Endothelial cell of umbilical vein (primary cell): ENCODE data around the gene DYNC1LI2. TPM values are rescaled to one million over a fixed set of nuclear protein-coding genes. Genes with fewer than 3 reads are reported as not detected.
A peak's percentile ranks its signal among the peaks of the same experiment; 100 is the strongest.

Experiments used
- BruUV-seq: library from RNA; stranded (reverse); fragments of 400-500 nt; replicated peaks from 2 replicates; lab custom pipeline; 2021; lab: Mats Ljungman, UMichigan
- CTCF ChIA-PET: fragments of 300-600, 350-600 bp; sonication (Branson Sonifier 250); formaldehyde crosslinking; loops from one replicate; lab custom pipeline; 2021; ENCODE audit warnings: antibody characterized with exemption, inconsistent platforms; lab: Charles Lee
- POLR2A ChIA-PET: fragments of 300-600, 350-600 bp; sonication (Branson Sonifier 250); formaldehyde crosslinking; loops from one replicate; lab custom pipeline; 2021; ENCODE audit warnings: antibody characterized with exemption, inconsistent platforms; lab: Charles Lee
- DNase-seq: peaks from one replicate; pipeline ENCODE4 v3.0.0-alpha.2; 2011; ENCODE audit warnings: low read depth, low spot score
- FAIRE-seq: peaks from 2 replicates; lab custom pipeline; 2011; peaks lifted over from hg19 to GRCh38; lab: Jason Lieb, UNC
- H2AFZ ChIP-seq: 2 replicates; pipeline ENCODE4 v1.6.0; 2012; ENCODE audit warnings: low read depth, low read length, control low read depth, inconsistent platforms
- H3K27ac ChIP-seq: 2 replicates; pipeline ENCODE4 v1.5.1; 2011; ENCODE audit warnings: low read depth, mild to moderate bottlenecking, control low read depth, low read length, moderate library complexity; ENCODE audit not compliant: insufficient read depth
- H3K27me3 ChIP-seq, 2 experiments: 2 replicates each; pipeline versions ENCODE4 v1.6.0 to v1.6.1; 2011; ENCODE audit warnings: low read length in 2 of 2, mixed read lengths in 1 of 2; ENCODE audit not compliant: control insufficient read depth in 2 of 2, insufficient read depth in 2 of 2
- H3K36me3 ChIP-seq, 2 experiments: 2 replicates in 1 of 2; 3 replicates in 1 of 2; pipeline ENCODE4 v1.5.1; 2011; ENCODE audit warnings: low read length in 2 of 2, mild to moderate bottlenecking in 1 of 2, moderate library complexity in 1 of 2; ENCODE audit not compliant: control insufficient read depth in 2 of 2, insufficient read depth in 2 of 2; ENCODE audit errors: extremely low read depth in 1 of 2
- H3K4me1 ChIP-seq: 3 replicates; pipeline ENCODE4 v1.5.1; 2011; ENCODE audit warnings: mild to moderate bottlenecking, low read length; ENCODE audit not compliant: control insufficient read depth, insufficient read depth; ENCODE audit errors: extremely low read depth
- H3K4me2 ChIP-seq: 2 replicates; pipeline ENCODE4 v1.6.1; 2011; ENCODE audit warnings: low read length, control low read depth, mixed read lengths; ENCODE audit not compliant: insufficient read depth
- H3K4me3 ChIP-seq, 3 experiments: fragments of 200-600 bp in 1 of 3; sonication (generic), shearing (Covaris generic) in 1 of 3; replicated peaks in 1 of 3; 2 replicates each; pipeline ENCODE4 v1.5.1; 2011 to 2016; ENCODE audit warnings: control low read depth in 3 of 3, low read length in 3 of 3, mild to moderate bottlenecking in 2 of 3, inconsistent platforms in 1 of 3, low read depth in 1 of 3, moderate library complexity in 1 of 3; ENCODE audit not compliant: insufficient read depth in 1 of 3
- H3K79me2 ChIP-seq: 2 replicates; pipeline ENCODE4 v1.6.0; 2012; ENCODE audit warnings: low read length, inconsistent platforms; ENCODE audit not compliant: control insufficient read depth, insufficient read depth
- H3K9ac ChIP-seq: replicated peaks from 2 replicates; pipeline ENCODE3; 2011; ENCODE audit warnings: low read length, control low read depth; ENCODE audit not compliant: insufficient read depth; ENCODE audit errors: extremely low read depth
- H3K9me1 ChIP-seq: replicated peaks from 3 replicates; pipeline ENCODE4 v1.6.0; 2011; ENCODE audit warnings: mild to moderate bottlenecking, low read length; ENCODE audit not compliant: control insufficient read depth, insufficient read depth; ENCODE audit errors: extremely low read depth
- H3K9me3 ChIP-seq: replicated peaks from 2 replicates; pipeline ENCODE4 v1.5.1; 2012; ENCODE audit warnings: low read length, inconsistent platforms; ENCODE audit not compliant: control insufficient read depth, insufficient read depth
- H4K20me1 ChIP-seq: replicated peaks from 2 replicates; pipeline ENCODE3; 2011; ENCODE audit warnings: mild to moderate bottlenecking, low read length; ENCODE audit not compliant: control insufficient read depth, insufficient read depth; ENCODE audit errors: extremely low read depth
- CTCF ChIP-seq, 2 donors: IDR thresholded peaks; 1 replicate in 1 of 2; 2 replicates in 1 of 2; pipeline ENCODE4 v1.5.1; 2011; ENCODE audit warnings: low read length in 2 of 2, mild to moderate bottlenecking in 2 of 2, moderate library complexity in 2 of 2, control low read depth in 1 of 2, inconsistent platforms in 1 of 2, low read depth in 1 of 2; ENCODE audit not compliant: insufficient read depth in 1 of 2; ENCODE audit errors: extremely low read depth in 1 of 2
- EZH2 ChIP-seq: IDR thresholded peaks from 2 replicates; pipeline ENCODE4 v1.6.1; 2012; ENCODE audit warnings: borderline replicate concordance, low read depth, mild to moderate bottlenecking, moderate library complexity, low read length, inconsistent platforms; ENCODE audit not compliant: severe bottlenecking
- FOS ChIP-seq: IDR thresholded peaks from 2 replicates; pipeline ENCODE4 v1.6.1; 2011; ENCODE audit warnings: mild to moderate bottlenecking, low read length, moderate library complexity, borderline replicate concordance; ENCODE audit not compliant: insufficient read depth
- GATA2 ChIP-seq: IDR thresholded peaks from 2 replicates; pipeline ENCODE4 v1.7.0; 2011; ENCODE audit warnings: low read depth, mild to moderate bottlenecking, moderate library complexity, mixed read lengths, low read length; ENCODE audit not compliant: insufficient read length, insufficient read depth
- JUN ChIP-seq: IDR thresholded peaks from 2 replicates; pipeline ENCODE4 v1.6.1; 2011; ENCODE audit warnings: borderline replicate concordance, low read depth; ENCODE audit not compliant: insufficient read length, insufficient read depth
- MAX ChIP-seq: IDR thresholded peaks from 2 replicates; pipeline ENCODE4 v1.6.1; 2011; ENCODE audit not compliant: insufficient read depth, insufficient read length
- MYC ChIP-seq: IDR thresholded peaks from one replicate; pipeline ENCODE4 v1.6.1; 2011; ENCODE audit warnings: mild to moderate bottlenecking, low read depth, low read length
- POLR2A ChIP-seq: IDR thresholded peaks from 2 replicates; pipeline ENCODE4 v1.6.1; 2012; ENCODE audit warnings: low read depth, mild to moderate bottlenecking, control low read depth, low read length
- POLR2AphosphoS5 ChIP-seq: IDR thresholded peaks from 2 replicates; pipeline ENCODE4 v1.6.1; 2012; ENCODE audit warnings: low read depth, mild to moderate bottlenecking, control low read depth, low read length, moderate library complexity; ENCODE audit not compliant: insufficient read depth
- dilution Hi-C: fragments of 300-500 bp; cut with MboI; formaldehyde crosslinking; loops from one replicate; pipeline ENCODE4 v1.15.0; 2019; ENCODE audit warnings: low sequenced_read_pairs; ENCODE audit not compliant: extremely low pct_ligation_motif_present
- intact Hi-C: fragments of 100-400 bp; cut with micrococcal nuclease; formaldehyde crosslinking; loops from one replicate; pipeline ENCODE4 v1.10.0; 2022
- polyA plus RNA-seq, 4 experiments: library from polyadenylated mRNA; depleted of rRNA in 3 of 4; stranded (reverse) in 3 of 4; unstranded in 1 of 4; fragments of >200 nt; gene quantifications; 2 replicates each; pipeline versions ENCODE4 v1.2.1 to v1.2.3, GENCODE V29; 2011 to 2012; ENCODE audit warnings: missing spikeins in 1 of 4
- total RNA-seq: library from RNA; stranded (reverse); gene quantifications from 2 replicates; pipeline ENCODE4 v1.2.3, GENCODE V29; 2021

The DYNC1LI2 gene
- total and polyA plus RNA-seq, 2 donors (not counting 3 experiments of a cell fraction or from before 2014, with no cell fraction given), result 110 to 159 TPM

GRCh38 chr16:66695471-66695934 lies 55.9 kb downstream of the DYNC1LI2 start:
- no peaks in the 10 kb centered on the region for H3K79me2 ChIP-seq
- no peaks in the 10 kb centered on the region for H3K9me1 ChIP-seq
- BruUV-seq, result TSS peak; percentile 24
- peaks cover 2% of the 10 kb centered on the region in 2 experiments for H3K27me3 ChIP-seq
- H3K4me1 ChIP-seq, result peaks cover 8% of the 10 kb centered on the region
- no peak overlapping the region for H3K27ac ChIP-seq
- H3K4me3 ChIP-seq, result peak overlapping the region in 2 of 3 experiments; percentile 53 to 60
- DNase-seq (no peak), FAIRE-seq (no peak)
- intact Hi-C loops (no loop called here), dilution Hi-C loops (no loop called here)
- H4K20me1 ChIP-seq, result no peaks in the 10 kb centered on the region
- TF ChIP-seq CTCF (IDR thresholded peaks at IDR 0.05; ENCODE audit: extremely low read depth in 1 of 2, insufficient read depth in 1 of 2, low read depth in 1 of 2, low read length in 2 of 2) (no peak), FOS (no peak), GATA2 (no peak)
- H3K36me3 ChIP-seq, result no peaks in the 10 kb centered on the region
- no peak overlapping the region for H3K9ac ChIP-seq
- POLR2A ChIA-PET, result no interaction called here
- no peak overlapping the region for H2AFZ ChIP-seq
- no peaks in the 10 kb centered on the region for H3K9me3 ChIP-seq
- H3K4me2 ChIP-seq, result no peak overlapping the region
- CTCF ChIA-PET, result interaction anchor here (0.9 to 7.8 kb wide), 6 partner anchors 10 to 172 kb away, joined by 3 to 49 read pairs (median 4); no protein-coding TSS in a partner anchor

DNA sequence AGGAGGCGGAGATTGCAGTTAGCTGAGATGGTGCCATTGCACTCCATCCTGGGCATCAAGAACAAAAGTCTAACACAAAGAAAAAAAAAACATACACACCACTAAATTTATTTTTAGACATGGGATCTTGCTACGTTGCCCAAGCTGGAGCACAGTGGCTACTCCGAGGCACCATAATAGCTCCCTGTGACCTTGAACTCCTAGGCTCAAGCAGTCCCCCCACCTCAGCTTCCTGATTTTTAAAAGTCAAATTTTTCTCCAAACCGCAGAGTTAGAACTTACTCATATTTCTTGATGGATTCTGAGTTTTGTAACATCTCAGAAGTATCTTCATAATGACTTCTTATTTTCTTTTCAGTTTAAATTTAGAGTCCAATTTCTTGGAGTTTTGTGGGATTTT lies 58.3 kb downstream of the DYNC1LI2 start:
- no peaks in the 10 kb centered on the region for H3K9me3 ChIP-seq
- H2AFZ ChIP-seq, result no peak overlapping the region
- no peak overlapping the region for H3K9ac ChIP-seq
- H3K4me2 ChIP-seq, result no peak overlapping the region
- peaks cover 8% of the 10 kb centered on the region for H3K4me1 ChIP-seq
- no peak overlapping the region for H3K4me3 ChIP-seq
- dilution Hi-C loops, result no loop called here
- DNase-seq, result no peak
- BruUV-seq, result no TSS peak
- FAIRE-seq, result no peak
- TF ChIP-seq POLR2AphosphoS5 (no peak), FOS (no peak), JUN (no peak), MAX (no peak), GATA2 (no peak), EZH2 (no peak), POLR2A (no peak), MYC (no peak), CTCF (IDR thresholded peaks at IDR 0.05; ENCODE audit: extremely low read depth in 1 of 2, insufficient read depth in 1 of 2, low read depth in 1 of 2, low read length in 2 of 2) (no peak)
- no peaks in the 10 kb centered on the region for H3K36me3 ChIP-seq
- H3K27me3 ChIP-seq, result peaks cover 2% of the 10 kb centered on the region in 2 experiments
- intact Hi-C loops, result no loop called here
- POLR2A ChIA-PET, result no interaction called here
- H3K79me2 ChIP-seq, result no peaks in the 10 kb centered on the region
- H4K20me1 ChIP-seq, result no peaks in the 10 kb centered on the region
- CTCF ChIA-PET, result interaction anchor here (1.0 to 7.8 kb wide), 3 partner anchors 31 to 47 kb away, joined by 3 to 49 read pairs (median 9); no protein-coding TSS in a partner anchor
- H3K27ac ChIP-seq, result no peak overlapping the region
- no peaks in the 10 kb centered on the region for H3K9me1 ChIP-seq
